Kidney glomerular epithelial cell (primary cell): Measurements from ENCODE around the gene USP14.

Experiments used
- DNase-seq: peaks from one replicate; lab custom pipeline; 2025; lab: John Stamatoyannopoulos, UW

Gene USP14

GRCh38 chr18:227902-228301 lies 69.5 kb downstream of the USP14 start:
- DNase-seq, result no peak

GRCh38 chr18:228586-228985 lies 70.2 kb downstream of the USP14 start:
- no peak for DNase-seq

- no peak for DNase-seq
These were observed 73.2 kb downstream of the USP14 start for GRCh38 chr18:231563-231962.

GRCh38 chr18:240175-240574 lies 81.8 kb downstream of the USP14 start:
- no peak for DNase-seq

- DNase-seq, result no peak
These were observed 87.0 kb downstream of the USP14 start for GRCh38 chr18:245282-245847.

GRCh38 chr18:248053-248452 lies 89.7 kb downstream of the USP14 start:
- no peak for DNase-seq

- no peak for DNase-seq
These were observed 92.3 kb downstream of the USP14 start for GRCh38 chr18:250685-251084.

- no peak for DNase-seq
These were observed 93.2 kb downstream of the USP14 start for GRCh38 chr18:251572-251971.

- no peak for DNase-seq
These were observed 94.8 kb downstream of the USP14 start for GRCh38 chr18:253121-253520.

- no peak for DNase-seq
These were observed 96.8 kb downstream of the USP14 start for GRCh38 chr18:255171-255570.

- DNase-seq, result no peak
These were observed 102.2 kb downstream of the USP14 start for GRCh38 chr18:260547-260946.

- DNase-seq, result no peak
These were observed 103.2 kb downstream of the USP14 start for GRCh38 chr18:261398-262073.
